GM12878 (cell line): Measurements from ENCODE around the gene L3MBTL1. TPM values are rescaled to one million over a fixed set of nuclear protein-coding genes. Genes with fewer than 3 reads are reported as not detected.

Source experiments
- MLLT1 ChIP-seq: fragments of 450-650 bp; IDR thresholded peaks from 2 replicates; pipeline ENCODE4 v1.6.1; 2016; ENCODE audit warnings: mild to moderate bottlenecking
- NBN ChIP-seq: fragments of 450-650 bp; IDR thresholded peaks from 2 replicates; pipeline ENCODE4 v1.6.1; 2016
- NR2C2 ChIP-seq: IDR thresholded peaks from 2 replicates; pipeline ENCODE4 v1.6.1; 2011; ENCODE audit warnings: borderline replicate concordance, low read depth; ENCODE audit not compliant: control insufficient read depth, insufficient read length
- NRF1 ChIP-seq: conservative IDR thresholded peaks from 2 replicates; pipeline ENCODE4 v1.6.1; 2011; ENCODE audit warnings: mild to moderate bottlenecking, low read depth, low read length, improper control_type of control experiment
- PAX5 ChIP-seq: IDR thresholded peaks from 2 replicates; pipeline ENCODE4 v1.6.1; 2011; ENCODE audit warnings: low read depth, low read length, borderline replicate concordance
- RCOR1 ChIP-seq: conservative IDR thresholded peaks from 2 replicates; pipeline ENCODE4 v1.6.1; 2012; ENCODE audit warnings: low read depth, low read length, improper control_type of control experiment
- SPI1 ChIP-seq: IDR thresholded peaks from 2 replicates; pipeline ENCODE4 v1.6.1; 2011; ENCODE audit warnings: low read depth, mild to moderate bottlenecking, low read length, moderate library complexity, borderline replicate concordance; ENCODE audit not compliant: insufficient read depth
- TCF12 ChIP-seq: IDR thresholded peaks from 2 replicates; pipeline ENCODE4 v1.6.1; 2011; ENCODE audit warnings: low read depth, mild to moderate bottlenecking, low read length
- ZBED1 ChIP-seq: IDR thresholded peaks from 2 replicates; pipeline ENCODE4 v1.6.1; 2016; ENCODE audit warnings: borderline replicate concordance
- ZBTB4 ChIP-seq: fragments of 450-650 bp; formaldehyde crosslinking; IDR thresholded peaks from 2 replicates; pipeline ENCODE4 v1.4.0; 2022; ENCODE audit warnings: mild to moderate bottlenecking, moderate library complexity
- polyA plus RNA-seq, 11 experiments: library from polyadenylated mRNA; depleted of rRNA in 4 of 11; unstranded in 6 of 11; stranded (reverse) in 5 of 11; fragments of >200 nt; fragmentation: Nextera tagmentation in 4 of 11; fragmentation: Illumina TruSeq in 1 of 11; extraction: Ambion mirVana in 4 of 11; extraction: Trizol in 1 of 11; gene quantifications; 1 replicate in 1 of 11; 2 replicates in 10 of 11; pipeline versions ENCODE4 v1.2.1 to v1.2.3, GENCODE V29; 2011 to 2016; ENCODE audit warnings: inconsistent platforms in 2 of 11, missing spikeins in 2 of 11, low read depth in 1 of 11
- total RNA-seq, 4 experiments: library from RNA; depleted of rRNA in 3 of 4; stranded (reverse); fragments of >200 nt in 3 of 4; fragmentation: Illumina TruSeq in 1 of 4; extraction: Trizol in 1 of 4; gene quantifications; 2 replicates each; pipeline versions ENCODE4 v1.2.1 to v1.2.3, GENCODE V29; 2013 to 2021
- TF ChIP-seq, protein P1 (sequence below): fragments of 450-650 bp; IDR thresholded peaks from 2 replicates; pipeline ENCODE4 v1.6.1; 2018; ENCODE audit warnings: mild to moderate bottlenecking, low read depth, moderate library complexity; ENCODE audit not compliant: partially characterized antibody

Gene L3MBTL1
- total and polyA plus RNA-seq, 10 of the 15 experiments (the other 5 are each of a cell fraction or from before 2014, with no cell fraction given): 0.56 to 6.6 (median 3.9) TPM

- TF ChIP-seq ZBTB4 (CRISPR knock-in tag) (no peak), MLLT1 (no peak), ZBED1 (no peak), RCOR1 (no peak), SPI1 (no peak), TCF12 (no peak), NBN (no peak), PAX5 (no peak), NR2C2 (no peak), NRF1 (no peak)
- TF ChIP-seq, protein P1, sequence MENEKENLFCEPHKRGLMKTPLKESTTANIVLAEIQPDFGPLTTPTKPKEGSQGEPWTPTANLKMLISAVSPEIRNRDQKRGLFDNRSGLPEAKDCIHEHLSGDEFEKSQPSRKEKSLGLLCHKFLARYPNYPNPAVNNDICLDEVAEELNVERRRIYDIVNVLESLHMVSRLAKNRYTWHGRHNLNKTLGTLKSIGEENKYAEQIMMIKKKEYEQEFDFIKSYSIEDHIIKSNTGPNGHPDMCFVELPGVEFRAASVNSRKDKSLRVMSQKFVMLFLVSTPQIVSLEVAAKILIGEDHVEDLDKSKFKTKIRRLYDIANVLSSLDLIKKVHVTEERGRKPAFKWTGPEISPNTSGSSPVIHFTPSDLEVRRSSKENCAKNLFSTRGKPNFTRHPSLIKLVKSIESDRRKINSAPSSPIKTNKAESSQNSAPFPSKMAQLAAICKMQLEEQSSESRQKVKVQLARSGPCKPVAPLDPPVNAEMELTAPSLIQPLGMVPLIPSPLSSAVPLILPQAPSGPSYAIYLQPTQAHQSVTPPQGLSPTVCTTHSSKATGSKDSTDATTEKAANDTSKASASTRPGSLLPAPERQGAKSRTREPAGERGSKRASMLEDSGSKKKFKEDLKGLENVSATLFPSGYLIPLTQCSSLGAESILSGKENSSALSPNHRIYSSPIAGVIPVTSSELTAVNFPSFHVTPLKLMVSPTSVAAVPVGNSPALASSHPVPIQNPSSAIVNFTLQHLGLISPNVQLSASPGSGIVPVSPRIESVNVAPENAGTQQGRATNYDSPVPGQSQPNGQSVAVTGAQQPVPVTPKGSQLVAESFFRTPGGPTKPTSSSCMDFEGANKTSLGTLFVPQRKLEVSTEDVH: no peak
Observed at GRCh38 chr20:43541214-43541613, 33.7 kb downstream of the L3MBTL1 start (continued).
